Retinal pigment epithelial cell (primary cell): ENCODE measurements around the gene MAN2A1.
A peak's percentile ranks its signal among the peaks of the same experiment; 100 is the strongest.

Experiments used
- DNase-seq: peaks from one replicate; pipeline ENCODE4 v3.0.0-alpha.2; 2010; ENCODE audit warnings: low read depth
- H3K4me3 ChIP-seq: 2 replicates; pipeline ENCODE4 v1.5.1; 2011; ENCODE audit warnings: mild to moderate bottlenecking, low read length, control low read depth, moderate library complexity
- TF ChIP-seq, protein P1 (sequence below): conservative IDR thresholded peaks from 2 replicates; pipeline ENCODE4 v1.5.1; 2011; ENCODE audit warnings: low read depth, low read length, control low read depth, inconsistent platforms

MAN2A1 gene

DNA sequence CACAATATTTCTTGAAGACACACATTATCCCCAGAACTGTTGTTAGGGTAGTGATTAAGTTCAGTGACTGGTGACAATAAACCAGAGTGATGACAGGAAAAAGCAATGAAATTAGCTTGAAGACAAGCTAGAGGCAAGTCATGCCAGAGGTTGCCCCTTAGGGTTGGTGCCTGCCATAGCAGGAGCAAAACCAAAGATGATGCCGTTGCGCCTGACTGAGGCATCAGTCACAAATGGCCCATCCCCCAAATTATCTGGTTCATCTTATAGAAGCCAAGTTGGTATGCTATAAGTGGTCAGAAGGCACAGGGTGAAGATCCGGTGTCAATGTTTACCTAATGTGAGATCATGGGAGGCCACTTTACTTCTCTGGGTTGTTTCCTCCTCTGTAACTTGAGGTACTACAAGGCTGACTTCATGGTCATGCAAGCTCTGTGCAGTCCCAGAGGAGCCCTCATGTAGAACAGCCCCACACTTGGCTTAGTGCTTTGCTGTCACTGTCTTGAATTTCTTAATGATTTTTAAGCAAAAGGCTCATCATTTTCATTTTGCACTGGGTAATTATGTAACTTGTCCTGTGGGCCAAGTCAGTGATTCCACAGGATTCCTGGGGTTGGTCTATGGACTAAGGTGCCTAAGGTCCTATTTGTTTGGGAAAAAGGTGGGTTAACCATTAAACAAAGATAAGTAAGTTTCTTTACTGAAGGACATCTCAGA is 211.3 kb downstream of the MAN2A1 start:
- DNase-seq, result no peak
- no peak overlapping the region for H3K4me3 ChIP-seq
- TF ChIP-seq, protein P1, sequence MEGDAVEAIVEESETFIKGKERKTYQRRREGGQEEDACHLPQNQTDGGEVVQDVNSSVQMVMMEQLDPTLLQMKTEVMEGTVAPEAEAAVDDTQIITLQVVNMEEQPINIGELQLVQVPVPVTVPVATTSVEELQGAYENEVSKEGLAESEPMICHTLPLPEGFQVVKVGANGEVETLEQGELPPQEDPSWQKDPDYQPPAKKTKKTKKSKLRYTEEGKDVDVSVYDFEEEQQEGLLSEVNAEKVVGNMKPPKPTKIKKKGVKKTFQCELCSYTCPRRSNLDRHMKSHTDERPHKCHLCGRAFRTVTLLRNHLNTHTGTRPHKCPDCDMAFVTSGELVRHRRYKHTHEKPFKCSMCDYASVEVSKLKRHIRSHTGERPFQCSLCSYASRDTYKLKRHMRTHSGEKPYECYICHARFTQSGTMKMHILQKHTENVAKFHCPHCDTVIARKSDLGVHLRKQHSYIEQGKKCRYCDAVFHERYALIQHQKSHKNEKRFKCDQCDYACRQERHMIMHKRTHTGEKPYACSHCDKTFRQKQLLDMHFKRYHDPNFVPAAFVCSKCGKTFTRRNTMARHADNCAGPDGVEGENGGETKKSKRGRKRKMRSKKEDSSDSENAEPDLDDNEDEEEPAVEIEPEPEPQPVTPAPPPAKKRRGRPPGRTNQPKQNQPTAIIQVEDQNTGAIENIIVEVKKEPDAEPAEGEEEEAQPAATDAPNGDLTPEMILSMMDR, result no peak

DNA sequence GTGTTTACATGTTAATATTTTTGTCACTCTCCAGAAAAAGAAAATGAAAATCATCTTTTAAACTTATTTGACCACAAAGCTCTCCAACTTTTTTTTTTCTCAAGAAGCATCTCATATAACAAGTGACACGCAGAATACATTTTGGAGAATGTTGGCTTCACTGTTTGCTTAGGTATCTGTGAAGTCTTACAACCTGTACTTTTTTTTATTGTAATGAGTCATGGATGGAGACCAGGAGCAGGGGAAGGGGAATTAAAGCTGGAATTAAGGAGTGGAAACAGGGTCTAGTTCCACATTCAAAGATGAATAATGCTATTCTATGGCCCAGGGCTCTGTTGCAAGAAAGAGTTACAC is 211.9 kb downstream of the MAN2A1 start:
- no peak overlapping the region for H3K4me3 ChIP-seq
- TF ChIP-seq, protein P1, result no peak
- no peak for DNase-seq

DNA sequence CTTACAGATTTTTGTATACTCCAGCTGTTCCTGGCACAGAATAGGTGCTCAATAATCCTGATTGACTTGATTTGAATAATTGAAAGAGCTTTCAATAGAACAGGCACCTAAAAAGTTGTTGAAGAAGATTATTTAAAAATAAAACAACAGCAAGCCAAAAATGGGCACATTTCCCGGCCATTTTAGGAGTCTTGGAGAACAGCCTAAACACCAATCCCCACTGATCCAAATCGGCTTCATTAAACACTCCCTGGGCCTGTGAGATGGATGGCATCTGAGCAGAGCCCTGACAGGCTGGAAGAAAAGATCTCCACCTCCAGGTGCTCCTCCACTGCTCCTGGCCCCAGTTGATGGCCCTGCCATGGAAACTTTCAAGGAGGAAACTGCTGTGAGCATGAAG is 213.3 kb downstream of the MAN2A1 start:
- no peak overlapping the region for H3K4me3 ChIP-seq
- TF ChIP-seq, protein P1, result no peak
- DNase-seq, result no peak

DNA sequence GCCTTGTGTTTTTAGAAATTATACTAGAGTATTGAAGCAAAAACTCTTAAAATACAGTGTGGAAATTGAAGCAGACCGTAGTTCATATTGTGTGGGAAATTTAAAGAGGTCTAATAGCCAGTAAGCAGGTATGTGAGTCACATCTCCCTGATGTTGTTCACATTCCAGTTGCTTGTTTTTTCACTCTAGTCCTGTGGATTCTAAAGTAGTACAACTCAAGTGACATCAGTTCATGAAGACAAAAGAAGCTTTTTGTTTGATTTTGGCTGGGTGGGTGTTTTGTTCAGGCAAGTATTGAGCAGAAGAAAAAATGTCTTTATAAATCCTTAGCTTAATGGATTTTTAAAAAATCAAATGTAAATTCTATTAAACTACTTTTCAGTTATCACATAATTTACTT is 216.2 kb downstream of the MAN2A1 start:
- TF ChIP-seq, protein P1, result no peak
- DNase-seq, result peak; percentile 43
- no peak overlapping the region for H3K4me3 ChIP-seq

DNA sequence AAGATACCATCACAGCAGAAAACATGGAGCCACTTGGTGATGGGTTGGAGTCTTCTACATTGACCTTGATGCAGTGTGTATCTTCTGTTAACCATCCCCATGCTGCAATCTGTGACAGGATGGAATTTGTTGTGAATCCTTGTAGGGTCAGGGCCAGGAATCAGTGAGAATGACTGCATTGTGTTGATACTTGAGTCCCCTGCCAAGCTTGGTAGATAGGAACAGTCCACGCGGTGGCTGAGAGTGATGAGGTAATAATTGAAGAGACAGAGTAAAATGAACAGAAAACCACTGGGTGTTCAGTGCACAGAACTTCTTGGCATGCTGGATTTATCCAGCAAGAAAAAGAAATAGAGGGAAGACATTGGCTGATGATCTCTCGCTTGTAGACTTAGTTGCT is 217.5 kb downstream of the MAN2A1 start:
- TF ChIP-seq, protein P1, result no peak
- no peak for DNase-seq
- H3K4me3 ChIP-seq, result no peak overlapping the region

DNA sequence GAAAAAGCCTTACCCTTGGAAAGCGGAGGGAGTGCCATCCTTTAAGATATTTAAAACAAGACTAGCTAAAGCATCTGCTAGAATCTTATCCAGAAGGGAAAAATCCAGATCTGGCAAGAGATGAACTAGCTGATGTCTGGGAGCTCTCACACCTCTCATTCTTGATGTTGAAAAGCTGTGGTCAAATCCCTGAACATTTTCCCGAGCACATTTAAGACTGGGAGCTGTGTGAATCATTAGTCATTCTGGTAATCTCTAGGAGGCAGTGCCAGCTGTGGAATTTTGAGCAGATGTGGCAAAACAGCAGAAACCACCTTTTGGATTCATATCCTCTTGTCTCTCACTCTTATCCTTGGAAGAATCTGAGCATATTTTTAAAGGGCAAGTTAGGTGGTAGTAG is 218.0 kb downstream of the MAN2A1 start:
- TF ChIP-seq, protein P1, result no peak
- no peak overlapping the region for H3K4me3 ChIP-seq
- peak; percentile 35 for DNase-seq

DNA sequence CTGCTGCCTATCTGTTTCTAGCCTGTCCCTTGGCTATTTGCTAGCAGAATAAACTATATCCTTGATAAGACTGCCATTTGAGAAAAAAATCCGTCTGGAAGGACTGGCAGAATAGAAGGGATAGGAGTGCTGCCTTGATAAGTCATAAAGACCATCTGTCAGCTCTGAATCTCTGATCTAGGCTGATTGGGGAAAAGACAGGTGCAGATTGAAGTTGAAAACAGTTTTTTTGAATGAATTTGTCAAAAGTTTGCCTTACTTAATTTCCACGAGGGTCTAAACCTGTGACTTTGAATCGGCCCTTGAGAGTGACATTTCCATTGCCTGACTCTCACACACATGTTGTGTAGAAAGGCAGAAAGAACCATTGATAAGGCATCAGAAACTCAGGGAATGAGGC is 218.6 kb downstream of the MAN2A1 start:
- H3K4me3 ChIP-seq, result no peak overlapping the region
- DNase-seq, result no peak
- TF ChIP-seq, protein P1, result no peak
